K562 (cell line): Measurements from ENCODE around the gene PLEKHN1.
A peak's percentile ranks its signal among the peaks of the same experiment; 100 is the strongest.

Experiments
- CHCHD3 ChIP-seq: fragments of 250-450 bp; sonication (Bioruptor Pico); IDR thresholded peaks from 2 replicates; pipeline ENCODE4 v2.1.2; 2022; ENCODE audit warnings: mild to moderate bottlenecking
- CREB3L1 ChIP-seq: fragments of 450-650 bp; IDR thresholded peaks from 2 replicates; pipeline ENCODE4 v1.6.1; 2014; ENCODE audit warnings: low read depth, mild to moderate bottlenecking, moderate library complexity, borderline replicate concordance
- CTCF ChIP-seq, 3 experiments: IDR thresholded peaks in 2 of 3; conservative IDR thresholded peaks in 1 of 3; 2 replicates each; pipeline ENCODE4 v1.5.1; 2011 to 2012; ENCODE audit warnings: low read length in 3 of 3, mild to moderate bottlenecking in 3 of 3, control low read depth in 2 of 3, improper control_type of control experiment in 1 of 3, inconsistent platforms in 1 of 3, low read depth in 1 of 3, mixed read lengths in 1 of 3, moderate library complexity in 1 of 3; ENCODE audit not compliant: insufficient read depth in 2 of 3
- ETV6 ChIP-seq, 3 experiments: fragments of 150-350 bp in 1 of 3; sonication (generic) in 1 of 3; formaldehyde crosslinking in 1 of 3; IDR thresholded peaks; 2 replicates each; pipeline versions ENCODE4 v1.6.1 to v1.8.0; 2014 to 2022; ENCODE audit warnings: borderline replicate concordance in 2 of 3, low read depth in 2 of 3, antibody characterized with exemption in 1 of 3, low read length in 1 of 3, mild to moderate bottlenecking in 1 of 3, missing genetic modification reagents in 1 of 3
- HDAC2 ChIP-seq: fragments of 450-650 bp; IDR thresholded peaks from 2 replicates; pipeline ENCODE4 v1.6.1; 2016; ENCODE audit warnings: mild to moderate bottlenecking
- MAFK ChIP-seq: IDR thresholded peaks from 2 replicates; pipeline ENCODE4 v1.6.1; 2011; ENCODE audit warnings: low read length, improper control_type of control experiment
- POLR2A ChIP-seq: fragments of 450-650 bp; conservative IDR thresholded peaks from 2 replicates; pipeline ENCODE4 v1.6.1; 2016
- RAD21 ChIP-seq, 2 experiments: fragments of 250-450 bp in 1 of 2; fragments of 450-650 bp in 1 of 2; sonication (Bioruptor Pico) in 1 of 2; formaldehyde crosslinking in 1 of 2; IDR thresholded peaks in 1 of 2; conservative IDR thresholded peaks in 1 of 2; 2 replicates each; pipeline versions ENCODE4 v1.4.0 to v1.8.0; 2020 to 2022; ENCODE audit warnings: mild to moderate bottlenecking in 2 of 2, moderate library complexity in 1 of 2
- SRSF1 ChIP-seq: fragments of 200-400 bp; formaldehyde crosslinking; IDR thresholded peaks from 2 replicates; pipeline ENCODE4 v1.6.1; 2017; ENCODE audit warnings: mild to moderate bottlenecking, low read depth, low read length, moderate library complexity
- TOE1 ChIP-seq, 2 experiments: fragments of 450-650 bp in 1 of 2; sonication (generic) in 1 of 2; formaldehyde crosslinking in 1 of 2; IDR thresholded peaks; 2 replicates each; pipeline versions ENCODE4 v1.7.1 to v1.8.0; 2016 to 2022; ENCODE audit warnings: borderline replicate concordance in 2 of 2, mild to moderate bottlenecking in 2 of 2, antibody characterized with exemption in 1 of 2, inconsistent platforms in 1 of 2, low read depth in 1 of 2, missing genetic modification reagents in 1 of 2, moderate library complexity in 1 of 2
- YY1 ChIP-seq, 3 experiments: IDR thresholded peaks; 2 replicates each; pipeline ENCODE4 v1.6.1; 2011; ENCODE audit warnings: low read length in 2 of 3, mild to moderate bottlenecking in 2 of 3, moderate library complexity in 2 of 3, borderline replicate concordance in 1 of 3, control low read depth in 1 of 3, low read depth in 1 of 3; ENCODE audit not compliant: insufficient read depth in 3 of 3, insufficient replicate concordance in 2 of 3, control insufficient read depth in 1 of 3, insufficient read length in 1 of 3; ENCODE audit errors: extremely low read depth in 1 of 3
- ZNF175 ChIP-seq: fragments of 200-800 bp; sonication (Bioruptor generic); IDR thresholded peaks from 2 replicates; pipeline ENCODE4 v1.6.1; 2016; ENCODE audit warnings: low read depth, mild to moderate bottlenecking, missing genetic modification characterization, missing compliant biosample characterization
- TF ChIP-seq, protein P1 (sequence below): fragments of 450-650 bp; IDR thresholded peaks from 2 replicates; pipeline ENCODE4 v1.6.1; 2016; ENCODE audit warnings: borderline replicate concordance

- TF ChIP-seq YY1 (IDR thresholded peaks at IDR 0.05; ENCODE audit: borderline replicate concordance in 1 of 3, control insufficient read depth in 1 of 3, extremely low read depth in 1 of 3, insufficient read depth in 3 of 3, insufficient read length in 1 of 3, insufficient replicate concordance in 2 of 3, low read depth in 1 of 3, low read length in 2 of 3) (peak in 2 of 3 experiments; percentile 41 to 53), RAD21 (CRISPR knock-in tag; conservative IDR thresholded peaks at IDR 0.05 in 1 of 2, IDR thresholded peaks at IDR 0.05 in 1 of 2) (no peak), CREB3L1 (no peak), CHCHD3 (CRISPR knock-in tag) (no peak), POLR2A (no peak), CTCF (IDR thresholded peaks at IDR 0.05 in 2 of 3, conservative IDR thresholded peaks at IDR 0.05 in 1 of 3; ENCODE audit: insufficient read depth in 2 of 3, low read depth in 1 of 3, low read length in 3 of 3) (peak in 1 of 3 experiments; percentile 35; a peak in 2 of 6 replicates), ETV6 (IDR thresholded peaks at IDR 0.05; ENCODE audit: borderline replicate concordance in 1 of 2, low read depth in 2 of 2, low read length in 1 of 2) (no peak), ETV6 (CRISPR knock-in tag; IDR thresholded peaks at IDR 0.05; ENCODE audit: borderline replicate concordance) (no peak), MAFK (no peak), ZNF175 (no peak), SRSF1 (no peak), HDAC2 (0 out of 2 replicates have a peak, but pooled peaks have one; percentile 39), TOE1 (IDR thresholded peaks at IDR 0.05; ENCODE audit: borderline replicate concordance) (no peak; the same call in 1 of the 2 replicates), TOE1 (CRISPR knock-in tag; IDR thresholded peaks at IDR 0.05; ENCODE audit: borderline replicate concordance, low read depth) (no peak)
- TF ChIP-seq, protein P1, sequence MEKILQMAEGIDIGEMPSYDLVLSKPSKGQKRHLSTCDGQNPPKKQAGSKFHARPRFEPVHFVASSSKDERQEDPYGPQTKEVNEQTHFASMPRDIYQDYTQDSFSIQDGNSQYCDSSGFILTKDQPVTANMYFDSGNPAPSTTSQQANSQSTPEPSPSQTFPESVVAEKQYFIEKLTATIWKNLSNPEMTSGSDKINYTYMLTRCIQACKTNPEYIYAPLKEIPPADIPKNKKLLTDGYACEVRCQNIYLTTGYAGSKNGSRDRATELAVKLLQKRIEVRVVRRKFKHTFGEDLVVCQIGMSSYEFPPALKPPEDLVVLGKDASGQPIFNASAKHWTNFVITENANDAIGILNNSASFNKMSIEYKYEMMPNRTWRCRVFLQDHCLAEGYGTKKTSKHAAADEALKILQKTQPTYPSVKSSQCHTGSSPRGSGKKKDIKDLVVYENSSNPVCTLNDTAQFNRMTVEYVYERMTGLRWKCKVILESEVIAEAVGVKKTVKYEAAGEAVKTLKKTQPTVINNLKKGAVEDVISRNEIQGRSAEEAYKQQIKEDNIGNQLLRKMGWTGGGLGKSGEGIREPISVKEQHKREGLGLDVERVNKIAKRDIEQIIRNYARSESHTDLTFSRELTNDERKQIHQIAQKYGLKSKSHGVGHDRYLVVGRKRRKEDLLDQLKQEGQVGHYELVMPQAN, result no peak
These were observed 42.9 kb upstream of the PLEKHN1 start, which contains the start of gene SAMD11 for GRCh38 chr1:923131-923990.
